Measurements from ENCODE around the gene NFYC.
A peak's percentile ranks its signal among the peaks of the same experiment; 100 is the strongest.

The NFYC gene

DNA sequence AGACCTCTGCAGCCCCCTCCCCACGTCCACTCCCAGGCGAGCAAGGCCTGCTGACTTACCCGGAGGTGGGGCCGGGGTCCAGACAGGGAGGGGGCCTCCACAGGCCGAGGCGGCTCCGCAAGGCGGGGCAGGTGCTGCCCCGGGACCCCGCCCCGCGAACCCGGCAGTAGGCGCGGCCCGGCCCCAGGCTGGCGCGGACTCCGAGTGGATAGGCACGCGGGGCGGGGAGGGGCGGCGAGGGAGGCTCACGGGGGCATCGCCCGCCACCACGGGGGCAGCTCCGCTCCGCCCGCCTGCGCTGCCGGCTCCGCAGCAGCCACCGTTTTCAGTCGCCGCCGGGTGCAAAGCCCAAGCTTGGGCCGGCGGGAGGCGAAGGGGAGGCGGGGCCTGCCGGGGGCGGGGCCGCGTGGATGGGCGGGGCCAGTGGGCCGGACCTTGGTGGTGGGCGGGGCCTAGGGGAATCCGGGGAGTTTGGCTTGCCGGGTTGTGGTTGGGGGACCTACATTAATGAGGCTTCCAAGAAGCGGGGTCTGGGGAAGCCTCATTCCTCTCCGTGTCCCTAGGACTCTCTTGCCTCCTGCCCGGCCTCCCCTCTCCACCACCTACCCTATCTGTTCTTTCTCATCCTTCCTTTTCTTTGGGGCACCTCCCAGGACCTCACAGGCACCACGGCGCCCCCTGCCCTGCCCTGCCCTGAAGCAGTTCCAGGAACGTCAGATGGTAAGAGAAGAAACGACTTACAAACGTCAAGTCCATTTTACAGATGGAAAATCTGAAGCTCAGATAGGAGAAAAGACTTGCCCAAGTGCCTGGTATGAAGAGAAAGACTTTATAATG lies 26.0 kb upstream of the NFYC start, which contains the start of gene RIMS3:
RIMS3 (minus strand) TSS at position 348 of the 837 bp plus-strand sequence. CDS start 23,757 bp downstream, outside the sequence.
- H3K9ac ChIP-seq (ENCODE audit: low read depth in 1 of 2, low read length in 2 of 2), result peak within 1 kb of the TSS in 1 of 2 donors; percentile 25
- H3K27ac ChIP-seq (ENCODE audit: low read depth, low read length), result no peak within 1 kb of the TSS
- no peaks in the 10 kb centered on the region for H3K27me3 ChIP-seq (ENCODE audit: control insufficient read depth in 1 of 2, insufficient read depth in 2 of 2, low read length in 2 of 2)
- no peaks in the 10 kb centered on the region for H3K36me3 ChIP-seq (ENCODE audit: control insufficient read depth in 1 of 2, insufficient read depth in 2 of 2, low read length in 2 of 2)
- H3K9me3 ChIP-seq (ENCODE audit: control insufficient read depth in 1 of 2, low read length in 2 of 2), result no peaks in the 10 kb centered on the region
- H3K4me1 ChIP-seq (ENCODE audit: control insufficient read depth in 1 of 2, insufficient read depth in 2 of 2, low read length in 2 of 2), result peaks cover 11 to 16% of the 10 kb centered on the region in 2 donors
- H3K4me3 ChIP-seq (ENCODE audit: low read depth in 1 of 2, low read length in 2 of 2), result peak within 1 kb of the TSS; percentile 66 to 76

DNA sequence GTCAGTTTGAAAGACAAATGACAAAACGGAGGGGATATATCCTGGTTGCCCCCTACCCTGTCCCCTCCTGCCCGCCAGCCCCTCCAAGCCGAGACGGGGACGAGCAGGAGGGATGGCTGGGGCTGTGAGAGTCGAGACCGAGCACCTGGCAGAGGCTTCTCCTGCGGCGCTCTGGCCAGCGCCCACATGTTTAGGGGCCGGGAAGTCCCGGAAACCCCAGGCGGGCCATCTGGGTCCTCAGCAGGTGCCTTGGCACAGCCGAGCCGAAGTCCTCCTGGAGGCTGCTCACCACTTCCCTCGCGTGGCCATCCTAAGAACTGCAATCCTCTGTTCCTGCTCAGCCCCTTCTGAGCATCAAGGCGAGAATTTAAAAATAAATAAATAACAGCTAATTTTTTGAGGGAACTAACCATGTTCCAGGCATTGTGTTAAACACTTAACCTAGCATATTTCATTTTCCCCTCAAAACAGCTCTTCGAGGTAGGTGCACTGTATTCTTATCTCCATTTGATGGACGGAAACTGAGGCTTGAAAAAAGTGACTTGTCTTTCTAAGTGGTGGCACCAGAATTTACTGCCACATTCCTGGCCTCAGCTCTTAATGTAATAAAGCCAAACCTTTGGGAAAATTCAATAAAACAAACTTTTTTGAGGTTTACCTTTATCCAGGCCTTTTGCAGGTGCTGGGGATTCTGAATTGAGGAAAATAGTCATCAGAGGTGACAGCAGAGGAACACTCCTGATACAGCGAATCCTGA lies 22.6 kb upstream of the NFYC start:
- peak overlapping the region; percentile 26 to 45 for H3K4me3 ChIP-seq (ENCODE audit: low read depth in 1 of 2, low read length in 2 of 2)
- no peaks in the 10 kb centered on the region for H3K36me3 ChIP-seq (ENCODE audit: control insufficient read depth in 1 of 2, insufficient read depth in 2 of 2, low read length in 2 of 2)
- no peaks in the 10 kb centered on the region for H3K9me3 ChIP-seq (ENCODE audit: control insufficient read depth in 1 of 2, low read length in 2 of 2)
- H3K27ac ChIP-seq (ENCODE audit: low read depth, low read length), result no peak overlapping the region
- H3K4me1 ChIP-seq (ENCODE audit: control insufficient read depth in 1 of 2, insufficient read depth in 2 of 2, low read length in 2 of 2), result peaks cover 11 to 16% of the 10 kb centered on the region in 2 donors
- H3K9ac ChIP-seq (ENCODE audit: low read depth in 1 of 2, low read length in 2 of 2), result peak overlapping the region in 1 of 2 donors; percentile 22
- no peaks in the 10 kb centered on the region for H3K27me3 ChIP-seq (ENCODE audit: control insufficient read depth in 1 of 2, insufficient read depth in 2 of 2, low read length in 2 of 2)

DNA sequence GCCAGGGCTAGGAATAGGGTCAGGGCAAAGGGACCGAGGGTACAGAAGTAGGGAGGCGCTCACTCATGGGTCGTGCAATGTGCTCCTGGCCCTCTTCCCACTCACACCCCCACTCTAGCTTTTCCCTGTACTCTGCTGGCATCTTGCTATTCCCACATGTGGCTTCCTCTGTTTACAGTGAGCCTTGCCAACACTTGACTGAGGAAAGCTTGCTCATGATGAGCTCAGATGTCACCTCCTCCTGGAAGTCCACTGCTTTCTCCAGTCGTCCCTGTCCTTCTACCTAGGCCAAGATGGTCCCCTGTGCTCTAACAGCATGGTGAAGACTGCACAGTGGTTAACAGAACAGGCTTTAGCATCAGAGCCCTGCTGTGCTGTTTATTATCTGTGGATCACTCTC lies 18.1 kb upstream of the NFYC start:
- H3K4me1 ChIP-seq (ENCODE audit: control insufficient read depth in 1 of 2, insufficient read depth in 2 of 2, low read length in 2 of 2), result peaks cover 3 to 5% of the 10 kb centered on the region in 2 donors
- H3K9ac ChIP-seq (ENCODE audit: low read depth in 1 of 2, low read length in 2 of 2), result no peak overlapping the region
- H3K36me3 ChIP-seq (ENCODE audit: control insufficient read depth in 1 of 2, insufficient read depth in 2 of 2, low read length in 2 of 2), result no peaks in the 10 kb centered on the region
- H3K27ac ChIP-seq (ENCODE audit: low read depth, low read length), result no peak overlapping the region
- H3K9me3 ChIP-seq (ENCODE audit: control insufficient read depth in 1 of 2, low read length in 2 of 2), result no peaks in the 10 kb centered on the region
- H3K4me3 ChIP-seq (ENCODE audit: low read depth in 1 of 2, low read length in 2 of 2), result no peak overlapping the region
- H3K27me3 ChIP-seq (ENCODE audit: control insufficient read depth in 1 of 2, insufficient read depth in 2 of 2, low read length in 2 of 2), result no peaks in the 10 kb centered on the region

DNA sequence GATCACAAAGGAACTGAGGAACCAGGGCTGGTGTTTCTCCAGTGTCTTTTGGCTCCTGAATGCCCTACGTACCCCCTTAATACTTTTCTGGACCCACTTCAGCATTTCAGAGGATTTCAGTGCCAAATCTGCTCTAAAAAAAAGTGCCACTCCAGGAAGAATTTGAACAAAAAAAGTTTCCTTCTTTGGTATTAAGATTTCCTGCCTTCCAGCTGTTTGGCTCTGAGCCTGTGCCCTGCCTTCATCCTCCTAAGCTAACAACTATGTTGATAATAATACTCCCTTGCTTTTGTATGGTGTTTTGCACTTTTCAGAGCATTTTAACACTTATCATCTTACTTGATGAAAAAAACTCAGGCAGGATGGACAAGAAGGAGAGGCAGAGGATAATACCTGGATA lies 15.0 kb upstream of the NFYC start:
- Histone ChIP-seq H3K27me3 (ENCODE audit: control insufficient read depth in 1 of 2, insufficient read depth in 2 of 2, low read length in 2 of 2) (no peaks in the 10 kb centered on the region), H3K9ac (ENCODE audit: low read depth in 1 of 2, low read length in 2 of 2) (no peak overlapping the region), H3K9me3 (ENCODE audit: control insufficient read depth in 1 of 2, low read length in 2 of 2) (no peaks in the 10 kb centered on the region), H3K4me3 (ENCODE audit: low read depth in 1 of 2, low read length in 2 of 2) (no peak overlapping the region), H3K27ac (ENCODE audit: low read depth, low read length) (no peak overlapping the region), H3K4me1 (ENCODE audit: control insufficient read depth in 1 of 2, insufficient read depth in 2 of 2, low read length in 2 of 2) (no peaks in the 10 kb centered on the region), H3K36me3 (ENCODE audit: control insufficient read depth in 1 of 2, insufficient read depth in 2 of 2, low read length in 2 of 2) (no peaks in the 10 kb centered on the region)

DNA sequence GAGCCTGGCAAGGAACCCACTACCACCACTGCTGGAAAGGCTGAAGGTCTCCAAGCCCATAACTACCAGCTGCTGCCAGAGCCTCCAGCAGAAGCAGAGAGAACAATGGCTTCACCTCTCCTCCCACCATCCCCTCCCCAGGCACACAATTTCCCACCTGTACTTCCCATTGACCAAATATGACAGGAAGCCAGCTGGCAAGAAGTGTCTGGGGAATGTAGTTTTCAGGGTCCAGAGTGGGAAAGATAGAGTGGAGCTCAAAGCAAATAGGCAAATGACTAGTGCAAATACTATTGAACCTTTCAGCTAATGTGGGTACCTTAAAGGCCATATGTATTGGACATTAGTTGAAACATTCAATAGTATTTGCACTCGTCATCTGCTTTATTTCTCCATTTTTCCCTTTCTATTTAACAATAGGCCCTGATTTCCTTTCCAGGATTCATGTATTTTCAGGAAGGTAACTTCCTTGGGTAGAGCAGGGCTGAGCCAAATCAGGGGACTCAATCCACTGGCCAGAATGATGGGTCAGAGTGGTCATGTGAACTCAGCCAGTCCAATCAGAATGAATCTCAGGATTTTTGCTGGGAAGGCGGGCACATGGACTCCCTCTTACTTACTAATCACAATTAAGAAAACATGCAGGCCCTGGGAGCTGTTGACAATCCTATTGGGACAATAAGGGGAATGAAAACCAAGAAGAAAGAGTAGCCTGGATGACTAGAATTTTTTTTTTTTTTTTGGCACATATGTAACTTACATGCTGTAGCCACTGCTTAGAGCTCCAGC lies 12.1 kb upstream of the NFYC start:
- H3K36me3 ChIP-seq (ENCODE audit: control insufficient read depth in 1 of 2, insufficient read depth in 2 of 2, low read length in 2 of 2), result no peaks in the 10 kb centered on the region
- H3K27me3 ChIP-seq (ENCODE audit: control insufficient read depth in 1 of 2, insufficient read depth in 2 of 2, low read length in 2 of 2), result no peaks in the 10 kb centered on the region
- no peak overlapping the region for H3K27ac ChIP-seq (ENCODE audit: low read depth, low read length)
- H3K9ac ChIP-seq (ENCODE audit: low read depth in 1 of 2, low read length in 2 of 2), result no peak overlapping the region
- no peak overlapping the region for H3K4me3 ChIP-seq (ENCODE audit: low read depth in 1 of 2, low read length in 2 of 2)
- no peaks in the 10 kb centered on the region for H3K9me3 ChIP-seq (ENCODE audit: control insufficient read depth in 1 of 2, low read length in 2 of 2)
- no peaks in the 10 kb centered on the region for H3K4me1 ChIP-seq (ENCODE audit: control insufficient read depth in 1 of 2, insufficient read depth in 2 of 2, low read length in 2 of 2)

DNA sequence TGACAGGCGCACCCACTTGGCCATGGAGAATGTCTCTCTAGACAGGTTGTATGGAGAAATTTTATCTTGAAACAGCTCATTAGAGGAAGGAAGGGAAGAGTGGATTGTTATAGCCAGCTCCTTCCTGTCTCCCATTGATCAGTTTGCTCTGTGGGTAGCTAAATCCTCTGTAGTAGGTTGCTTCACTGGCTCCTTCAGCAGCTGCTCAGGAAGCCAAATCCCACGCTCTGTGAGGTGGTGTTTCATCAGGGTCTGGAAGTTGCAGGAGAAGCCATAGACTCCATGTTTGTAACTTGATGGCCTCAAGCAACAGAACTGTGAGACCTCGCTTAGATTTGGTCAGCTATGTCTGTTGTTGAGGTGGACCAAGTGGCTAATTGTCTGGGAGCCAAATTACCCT lies 6.8 kb upstream of the NFYC start:
- Histone ChIP-seq H3K36me3 (ENCODE audit: control insufficient read depth in 1 of 2, insufficient read depth in 2 of 2, low read length in 2 of 2) (peaks cover 0 to 3% of the 10 kb centered on the region in 2 donors), H3K9me3 (ENCODE audit: control insufficient read depth in 1 of 2, low read length in 2 of 2) (no peaks in the 10 kb centered on the region), H3K4me1 (ENCODE audit: control insufficient read depth in 1 of 2, insufficient read depth in 2 of 2, low read length in 2 of 2) (peaks cover 0 to 2% of the 10 kb centered on the region in 2 donors), H3K27me3 (ENCODE audit: control insufficient read depth in 1 of 2, insufficient read depth in 2 of 2, low read length in 2 of 2) (no peaks in the 10 kb centered on the region), H3K9ac (ENCODE audit: low read depth in 1 of 2, low read length in 2 of 2) (no peak overlapping the region), H3K27ac (ENCODE audit: low read depth, low read length) (no peak overlapping the region), H3K4me3 (ENCODE audit: low read depth in 1 of 2, low read length in 2 of 2) (no peak overlapping the region)

DNA sequence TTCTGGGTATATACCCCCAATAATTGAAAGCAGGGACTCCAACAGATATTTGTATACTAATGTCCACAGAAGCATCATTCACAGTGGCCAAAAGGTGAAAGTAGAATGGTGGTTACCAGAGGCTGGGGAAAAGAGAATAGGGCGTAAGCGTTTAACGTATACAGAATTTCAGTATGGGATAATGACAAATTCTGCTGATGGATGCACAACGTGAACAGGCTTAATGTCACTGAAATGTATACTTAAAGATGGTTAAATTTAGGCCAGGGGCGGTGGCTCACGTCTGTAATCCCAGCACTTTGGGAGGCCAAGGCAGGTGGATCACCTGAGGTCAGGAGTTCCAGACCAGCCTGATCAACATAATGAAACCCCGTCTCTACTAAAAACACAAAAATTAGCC lies 4.4 kb upstream of the NFYC start:
- no peak overlapping the region for H3K9ac ChIP-seq (ENCODE audit: low read depth in 1 of 2, low read length in 2 of 2)
- no peak overlapping the region for H3K4me3 ChIP-seq (ENCODE audit: low read depth in 1 of 2, low read length in 2 of 2)
- no peaks in the 10 kb centered on the region for H3K9me3 ChIP-seq (ENCODE audit: control insufficient read depth in 1 of 2, low read length in 2 of 2)
- H3K27me3 ChIP-seq (ENCODE audit: control insufficient read depth in 1 of 2, insufficient read depth in 2 of 2, low read length in 2 of 2), result no peaks in the 10 kb centered on the region
- peaks cover 0 to 3% of the 10 kb centered on the region in 2 donors for H3K36me3 ChIP-seq (ENCODE audit: control insufficient read depth in 1 of 2, insufficient read depth in 2 of 2, low read length in 2 of 2)
- H3K27ac ChIP-seq (ENCODE audit: low read depth, low read length), result no peak overlapping the region
- peaks cover 0 to 10% of the 10 kb centered on the region in 2 donors for H3K4me1 ChIP-seq (ENCODE audit: control insufficient read depth in 1 of 2, insufficient read depth in 2 of 2, low read length in 2 of 2)

DNA sequence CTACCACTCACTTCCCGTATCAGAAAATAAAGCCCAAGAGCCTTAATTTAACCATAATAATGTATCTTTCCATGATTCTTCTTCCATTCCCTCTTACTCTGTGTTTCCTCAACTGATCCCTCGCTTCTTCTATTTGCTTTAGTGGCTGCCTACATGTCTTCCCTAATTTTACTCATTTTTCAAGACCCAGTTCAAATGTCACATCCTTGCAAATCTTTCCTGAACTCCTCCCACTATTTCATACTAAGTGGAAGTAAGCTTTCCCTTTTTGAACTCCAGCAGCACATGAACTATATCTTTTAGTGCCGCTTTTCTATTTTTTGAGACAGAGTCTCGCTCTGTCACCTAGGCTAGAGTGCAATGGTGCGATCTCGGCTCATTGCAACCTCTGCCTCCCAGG lies 3.8 kb upstream of the NFYC start:
- Histone ChIP-seq H3K4me3 (ENCODE audit: low read depth in 1 of 2, low read length in 2 of 2) (no peak overlapping the region), H3K9me3 (ENCODE audit: control insufficient read depth in 1 of 2, low read length in 2 of 2) (no peaks in the 10 kb centered on the region), H3K4me1 (ENCODE audit: control insufficient read depth in 1 of 2, insufficient read depth in 2 of 2, low read length in 2 of 2) (peaks cover 6 to 15% of the 10 kb centered on the region in 2 donors), H3K36me3 (ENCODE audit: control insufficient read depth in 1 of 2, insufficient read depth in 2 of 2, low read length in 2 of 2) (peaks cover 0 to 3% of the 10 kb centered on the region in 2 donors), H3K27me3 (ENCODE audit: control insufficient read depth in 1 of 2, insufficient read depth in 2 of 2, low read length in 2 of 2) (no peaks in the 10 kb centered on the region), H3K9ac (ENCODE audit: low read depth in 1 of 2, low read length in 2 of 2) (no peak overlapping the region), H3K27ac (ENCODE audit: low read depth, low read length) (no peak overlapping the region)

DNA sequence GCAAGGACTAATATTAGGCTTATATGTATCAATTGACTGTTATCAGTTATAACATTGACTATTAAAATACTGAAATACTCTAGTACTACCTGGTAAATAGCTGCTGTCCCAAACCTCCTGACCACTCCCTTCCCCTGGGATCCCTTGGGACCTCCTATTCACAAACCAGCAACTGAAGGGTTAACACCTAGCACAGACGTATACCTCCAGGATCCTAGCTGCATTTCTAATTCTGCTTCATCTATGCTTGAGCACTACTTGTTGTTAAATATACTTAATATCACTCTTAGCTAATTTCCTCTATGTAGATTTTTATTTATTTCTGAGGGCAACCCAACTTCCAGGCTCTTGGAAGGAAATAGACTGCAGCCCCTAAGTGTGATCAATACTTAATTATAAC lies 1.8 kb upstream of the NFYC start:
- Histone ChIP-seq H3K9ac (ENCODE audit: low read depth in 1 of 2, low read length in 2 of 2) (no peak overlapping the region), H3K4me1 (ENCODE audit: control insufficient read depth in 1 of 2, insufficient read depth in 2 of 2, low read length in 2 of 2) (peaks cover 26 to 36% of the 10 kb centered on the region in 2 donors), H3K36me3 (ENCODE audit: control insufficient read depth in 1 of 2, insufficient read depth in 2 of 2, low read length in 2 of 2) (peaks cover 0 to 3% of the 10 kb centered on the region in 2 donors), H3K9me3 (ENCODE audit: control insufficient read depth in 1 of 2, low read length in 2 of 2) (no peaks in the 10 kb centered on the region), H3K27me3 (ENCODE audit: control insufficient read depth in 1 of 2, insufficient read depth in 2 of 2, low read length in 2 of 2) (no peaks in the 10 kb centered on the region), H3K27ac (ENCODE audit: low read depth, low read length) (no peak overlapping the region), H3K4me3 (ENCODE audit: low read depth in 1 of 2, low read length in 2 of 2) (no peak overlapping the region)
